K562 (cell line): Measurements from ENCODE around the gene SLAMF6. TPM values are rescaled to one million over a fixed set of nuclear protein-coding genes. Genes with fewer than 3 reads are reported as not detected.

ENCODE experiments used
- ARID2 ChIP-seq: fragments of 450-650 bp; IDR thresholded peaks from 2 replicates; pipeline ENCODE4 v1.6.1; 2017; ENCODE audit warnings: antibody characterized with exemption, mild to moderate bottlenecking
- CBX1 ChIP-seq: sonication (generic); IDR thresholded peaks from 2 replicates; pipeline ENCODE4 v1.6.1; 2016; ENCODE audit warnings: antibody characterized with exemption, low read depth, mild to moderate bottlenecking
- EP400 ChIP-seq: fragments of 450-650 bp; IDR thresholded peaks from 2 replicates; pipeline ENCODE4 v1.6.1; 2017; ENCODE audit warnings: antibody characterized with exemption, mild to moderate bottlenecking, moderate library complexity
- MEIS2 ChIP-seq: fragments of 450-650 bp; IDR thresholded peaks from 2 replicates; pipeline ENCODE4 v1.6.1; 2014; ENCODE audit warnings: mild to moderate bottlenecking; ENCODE audit not compliant: partially characterized antibody
- PBX2 ChIP-seq, 2 experiments: IDR thresholded peaks in 1 of 2; conservative IDR thresholded peaks in 1 of 2; 2 replicates each; pipeline ENCODE4 v1.6.1; 2016; ENCODE audit warnings: low read depth in 2 of 2, mild to moderate bottlenecking in 1 of 2, missing compliant biosample characterization in 1 of 2, missing genetic modification characterization in 1 of 2, moderate library complexity in 1 of 2
- RAD21 ChIP-seq, 2 experiments: fragments of 250-450 bp in 1 of 2; fragments of 450-650 bp in 1 of 2; sonication (Bioruptor Pico) in 1 of 2; formaldehyde crosslinking in 1 of 2; IDR thresholded peaks in 1 of 2; conservative IDR thresholded peaks in 1 of 2; 2 replicates each; pipeline versions ENCODE4 v1.4.0 to v1.8.0; 2020 to 2022; ENCODE audit warnings: mild to moderate bottlenecking in 2 of 2, moderate library complexity in 1 of 2
- RBM17 ChIP-seq: fragments of 200-400 bp; formaldehyde crosslinking; IDR thresholded peaks from 2 replicates; pipeline ENCODE4 v1.6.1; 2017; ENCODE audit warnings: low read depth, mild to moderate bottlenecking, low read length, borderline replicate concordance
- TSC22D4 ChIP-seq: fragments of 450-650 bp; IDR thresholded peaks from 2 replicates; pipeline ENCODE4 v1.6.1; 2016; ENCODE audit warnings: missing genetic modification characterization, missing biosample characterization, control low read depth
- TSHZ1 ChIP-seq: fragments of 250-450 bp; sonication (Bioruptor Pico); IDR thresholded peaks from 2 replicates; pipeline ENCODE4 v1.4.0; 2020; ENCODE audit warnings: mild to moderate bottlenecking, moderate library complexity
- ZBTB5 ChIP-seq: fragments of 450-650 bp; IDR thresholded peaks from 2 replicates; pipeline ENCODE4 v1.6.1; 2017; ENCODE audit warnings: antibody characterized with exemption
- ZFPM2 ChIP-seq: fragments of 250-450 bp; sonication (Bioruptor Pico); IDR thresholded peaks from 2 replicates; pipeline ENCODE4 v1.5.1; 2022; ENCODE audit warnings: mild to moderate bottlenecking
- ZNF592 ChIP-seq: fragments of 450-650 bp; IDR thresholded peaks from 2 replicates; pipeline ENCODE4 v1.6.1; 2017; ENCODE audit warnings: antibody characterized with exemption, mild to moderate bottlenecking
- ZNF766 ChIP-seq: fragments of 200-800 bp; sonication (Bioruptor generic); conservative IDR thresholded peaks from 2 replicates; pipeline ENCODE4 v1.6.1; 2016; ENCODE audit warnings: missing genetic modification characterization, missing compliant biosample characterization
- polyA plus RNA-seq, 8 experiments: library from polyadenylated mRNA; depleted of rRNA in 4 of 8; stranded (reverse) in 5 of 8; unstranded in 3 of 8; fragments of >200 nt; fragmentation: Nextera tagmentation in 2 of 8; fragmentation: Illumina TruSeq in 1 of 8; extraction: Ambion mirVana in 2 of 8; extraction: Trizol in 1 of 8; gene quantifications; 2 replicates each; pipeline versions ENCODE4 v1.2.1 to v1.2.3, GENCODE V29; 2011 to 2014; ENCODE audit warnings: inconsistent platforms in 1 of 8, missing spikeins in 1 of 8
- total RNA-seq, 7 experiments: library from RNA; depleted of rRNA in 6 of 7; stranded (reverse); fragments of >200 nt in 6 of 7; fragmentation: Illumina TruSeq in 2 of 7; extraction: Trizol in 2 of 7; gene quantifications; 2 replicates each; pipeline versions ENCODE4 v1.2.1 to v1.2.3, GENCODE V29; 2011 to 2021; ENCODE audit warnings: low replicate concordance in 1 of 7

Gene SLAMF6
- total and polyA plus RNA-seq, 9 of the 15 experiments (the other 6 are each of a cell fraction or from before 2014, with no cell fraction given) = 0.56 to 4.8 (median 1.1) TPM

- TF ChIP-seq TSHZ1 (CRISPR knock-in tag) = no peak
- TF ChIP-seq ZBTB5 = no peak
- TF ChIP-seq ARID2 = 0 out of 2 replicates have a peak, but pooled peaks have one; percentile 38
- no peak for TF ChIP-seq ZFPM2 (CRISPR knock-in tag)
- TF ChIP-seq MEIS2 = peak; percentile 3
- TF ChIP-seq EP400 = peak; percentile 29; the same call in 1 of the 2 replicates
- 0 out of 2 replicates have a peak, but pooled peaks have one; percentile 24 for TF ChIP-seq ZNF766
- no peak for TF ChIP-seq PBX2 (CRISPR knock-in tag; IDR thresholded peaks at IDR 0.05; ENCODE audit: low read depth)
- TF ChIP-seq PBX2 (tag; conservative IDR thresholded peaks at IDR 0.05; ENCODE audit: low read depth) = no peak
- TF ChIP-seq ZNF592 = peak; percentile 37; the same call in 1 of the 2 replicates
- TF ChIP-seq CBX1 = no peak
- TF ChIP-seq TSC22D4 (tag) = no peak
- no peak for TF ChIP-seq RBM17
- peak in 1 of 2 experiments; percentile 4; a peak in 1 of 4 replicates for TF ChIP-seq RAD21 (CRISPR knock-in tag; conservative IDR thresholded peaks at IDR 0.05 in 1 of 2, IDR thresholded peaks at IDR 0.05 in 1 of 2)
Observed at GRCh38 chr1:160558660-160559380, 35.8 kb upstream of the SLAMF6 start (continued).
